ENCODE data around the gene TIPIN.

TIPIN gene

DNA sequence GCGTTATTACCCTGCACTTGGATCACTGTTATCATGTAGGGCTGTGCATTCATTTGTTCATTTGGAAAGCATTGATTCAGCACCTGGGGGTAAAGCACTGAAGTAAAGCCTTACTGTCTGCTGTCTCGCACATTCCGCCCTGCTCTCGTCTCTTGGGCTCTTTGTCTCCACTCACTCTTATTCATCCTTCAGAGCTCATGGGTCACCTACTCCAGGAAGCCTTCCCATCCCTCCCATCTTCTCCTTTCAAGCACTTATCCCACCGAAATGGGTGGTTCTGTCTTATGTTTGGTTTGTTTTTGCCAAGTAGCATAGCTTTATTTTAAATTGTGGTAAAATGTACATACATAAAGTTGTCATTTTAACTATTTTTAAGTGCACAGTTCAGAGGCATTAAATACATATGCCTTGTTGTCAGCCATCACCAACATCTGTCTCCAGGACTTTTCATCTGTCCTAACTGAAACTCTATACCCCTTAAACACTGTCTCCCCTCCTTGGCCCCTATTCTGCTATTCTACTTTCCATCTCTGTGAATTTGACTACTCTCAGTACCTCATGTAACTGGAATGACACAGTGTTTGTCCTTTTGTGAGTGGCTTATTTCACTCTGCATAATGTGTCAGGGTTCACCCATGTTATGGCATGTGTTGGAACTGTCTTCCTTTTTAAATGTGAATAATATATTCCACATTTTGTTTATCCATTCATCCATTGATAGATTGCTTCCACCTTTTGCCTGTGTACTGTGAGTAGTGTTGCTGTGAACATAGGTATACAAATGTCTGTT lies 53.8 kb downstream of the TIPIN start:
- no peak for DNase-seq (ENCODE audit: low spot score)

DNA sequence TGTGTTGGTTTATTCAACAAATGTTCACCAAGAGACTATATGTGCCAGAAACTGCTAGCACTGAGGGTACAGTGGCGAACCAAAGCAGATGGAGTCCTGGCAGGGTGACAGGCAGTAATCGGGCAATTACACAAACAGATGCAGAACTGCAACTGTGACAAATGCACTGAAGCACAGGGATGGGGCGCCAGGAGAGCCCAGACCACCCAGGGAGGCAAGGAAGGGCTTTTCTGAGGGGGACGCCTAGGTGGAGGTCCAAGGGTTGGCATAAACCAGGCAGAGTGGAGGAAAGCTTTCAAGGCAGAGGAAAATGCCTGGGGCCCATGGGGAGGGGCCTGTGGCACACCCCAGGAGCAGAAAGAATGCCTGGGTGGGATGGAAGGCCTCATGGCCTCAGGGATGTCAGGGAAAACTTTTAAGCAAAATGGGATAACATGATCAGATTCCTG lies 57.7 kb downstream of the TIPIN start:
- no peak for DNase-seq (ENCODE audit: low spot score)

DNA sequence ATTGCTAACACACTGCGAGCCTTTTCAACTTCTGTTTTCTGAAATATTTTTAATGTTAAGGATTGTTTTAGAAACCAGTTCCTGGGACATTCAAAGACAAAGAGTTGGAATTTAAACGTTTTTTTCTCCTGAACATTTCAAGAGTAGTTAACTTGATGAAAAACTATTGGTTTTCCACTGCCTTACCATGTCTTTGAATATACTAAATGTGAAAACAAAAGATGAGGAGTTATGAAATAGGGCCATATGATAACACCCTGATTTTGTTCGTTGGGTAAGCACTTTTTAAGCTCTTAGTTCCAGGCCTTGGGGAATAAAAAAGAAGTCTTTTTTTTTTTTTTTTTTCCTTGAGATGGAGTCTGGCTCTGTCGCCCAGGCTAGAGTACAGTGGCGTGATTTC lies 60.3 kb downstream of the TIPIN start:
- no peak for DNase-seq (ENCODE audit: low spot score)

DNA sequence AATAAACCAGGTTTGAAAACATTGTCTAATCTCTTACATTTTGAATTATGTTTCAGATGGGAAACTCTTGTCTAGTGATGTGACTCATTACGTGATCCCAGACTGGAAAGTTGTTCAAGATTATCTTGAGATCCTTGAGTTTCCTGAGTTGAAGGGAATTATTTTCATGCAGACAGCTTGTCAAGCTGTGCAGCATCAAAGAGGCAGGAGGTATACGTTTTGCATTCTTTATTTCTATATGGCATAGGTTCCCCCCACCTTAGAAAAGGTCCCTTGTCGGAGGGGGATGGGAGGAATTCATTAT lies 61.6 kb downstream of the TIPIN start:
- DNase-seq (ENCODE audit: low spot score): no peak

DNA sequence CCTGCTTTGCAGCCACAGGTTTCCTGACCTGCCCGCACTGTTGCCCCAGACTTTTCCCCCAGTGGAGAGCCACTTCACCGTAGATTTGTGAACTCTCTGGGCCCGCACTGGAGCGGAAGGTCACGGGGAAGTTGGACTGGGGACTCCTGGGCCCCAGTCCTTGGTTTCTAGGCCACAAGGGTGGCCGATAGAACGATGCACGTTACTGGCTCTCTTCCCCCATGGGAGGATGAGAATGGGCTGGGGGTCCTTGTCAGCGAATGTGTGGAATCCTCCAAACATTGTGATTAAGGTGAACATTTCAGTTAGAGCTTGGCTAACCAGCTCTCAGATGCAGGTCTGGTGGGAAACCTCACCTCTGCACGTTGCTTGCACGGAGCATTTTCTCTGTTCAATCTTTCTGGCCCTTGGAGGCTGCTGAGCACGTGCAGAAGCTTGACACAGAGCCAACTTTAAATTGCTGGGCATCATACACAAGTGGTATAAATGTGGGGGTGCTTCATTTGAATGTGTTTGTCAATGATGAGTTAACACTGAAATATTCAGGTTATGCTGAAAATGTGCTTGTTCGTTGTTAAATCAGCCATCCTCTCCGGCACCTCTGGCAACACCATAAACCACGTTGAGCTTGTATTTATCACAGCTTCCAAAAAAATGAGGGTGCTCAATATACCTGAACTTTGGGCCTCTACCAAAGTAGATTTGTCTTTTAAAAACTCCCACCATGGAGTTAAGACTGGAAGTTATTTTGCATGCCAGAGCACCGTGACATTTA lies 62.1 kb downstream of the TIPIN start:
- DNase-seq (ENCODE audit: low spot score): peak; percentile 81

DNA sequence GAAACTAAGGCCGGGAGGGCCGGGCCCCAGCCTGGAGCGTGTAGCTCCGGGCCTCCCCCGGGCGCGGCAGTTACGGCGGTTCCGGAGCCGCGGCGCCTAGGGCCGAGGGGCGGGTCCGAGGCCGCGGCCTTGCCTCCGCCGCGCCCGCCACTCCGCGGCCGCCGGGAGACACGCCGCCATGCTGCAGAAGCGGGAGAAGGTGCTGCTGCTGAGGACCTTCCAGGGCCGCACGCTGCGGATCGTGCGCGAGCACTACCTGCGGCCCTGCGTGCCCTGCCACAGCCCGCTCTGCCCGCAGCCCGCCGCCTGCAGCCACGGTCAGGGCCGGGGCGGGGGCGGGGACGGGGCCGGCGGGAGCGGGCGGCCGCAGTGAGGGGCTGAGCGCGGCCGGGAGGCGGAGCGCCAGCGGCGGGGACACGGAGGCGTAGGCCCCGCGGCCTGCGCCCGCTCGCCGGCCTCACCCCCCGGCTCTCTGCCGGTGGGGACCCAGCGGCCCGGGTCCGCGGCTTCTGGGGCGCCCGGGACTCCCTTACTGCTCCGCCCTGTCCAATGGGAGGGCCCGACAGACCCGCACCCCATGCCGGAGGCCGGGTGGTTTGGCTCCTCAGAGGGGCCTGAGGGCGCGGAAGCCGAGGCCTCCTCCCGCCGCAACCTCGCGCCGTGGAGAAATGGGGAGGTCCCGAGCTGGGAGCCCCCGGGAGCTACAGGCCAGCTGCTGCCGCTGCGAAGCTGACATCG lies 62.9 kb downstream of the TIPIN start, which contains the start of gene DIS3L:
DIS3L (plus strand) TSS at position 150 of the 738 bp plus-strand sequence; CDS start at position 179, 29 bp downstream.
- DNase-seq (ENCODE audit: low spot score): peak; percentile 75

DNA sequence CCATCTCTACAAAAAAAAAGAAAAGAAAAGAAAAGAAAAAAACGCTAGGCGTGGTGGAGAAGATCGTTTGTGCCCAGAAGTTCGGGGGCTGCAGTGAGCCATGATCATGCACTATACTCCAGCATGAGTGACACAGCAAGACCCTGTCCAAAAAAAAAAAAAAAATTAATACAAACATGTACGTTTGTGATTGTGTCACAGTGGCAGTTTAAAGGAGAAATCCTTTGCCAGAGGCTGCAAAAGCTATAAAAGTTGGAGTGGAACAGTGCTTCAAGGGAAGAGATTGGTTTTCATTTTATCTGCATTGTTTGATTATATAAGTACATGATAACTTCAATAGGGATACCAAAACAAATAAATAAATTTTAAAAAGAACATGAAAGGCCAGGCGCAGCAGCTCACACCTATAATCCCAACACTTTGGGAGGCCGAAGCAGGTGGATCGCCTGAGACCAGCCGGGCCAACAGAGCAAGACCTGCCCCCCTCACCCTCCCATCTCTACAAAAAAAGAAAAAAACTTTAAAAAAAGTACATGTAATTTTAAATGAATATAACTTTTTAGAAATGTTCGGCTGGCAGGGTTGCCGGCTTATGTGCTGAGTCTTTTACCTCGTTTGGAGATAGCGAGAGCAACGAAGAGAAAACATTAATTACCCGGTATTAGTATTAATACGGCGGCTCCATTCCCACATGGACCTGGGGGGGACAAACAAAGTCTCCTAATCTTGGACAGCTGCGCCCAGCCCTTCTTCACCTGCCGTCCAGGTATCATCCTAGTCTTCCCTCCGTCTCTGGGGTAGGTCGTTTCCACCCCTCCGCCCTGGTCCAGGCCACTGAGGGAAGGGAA lies 63.7 kb downstream of the TIPIN start:
- DNase-seq (ENCODE audit: low spot score): peak; percentile 2

DNA sequence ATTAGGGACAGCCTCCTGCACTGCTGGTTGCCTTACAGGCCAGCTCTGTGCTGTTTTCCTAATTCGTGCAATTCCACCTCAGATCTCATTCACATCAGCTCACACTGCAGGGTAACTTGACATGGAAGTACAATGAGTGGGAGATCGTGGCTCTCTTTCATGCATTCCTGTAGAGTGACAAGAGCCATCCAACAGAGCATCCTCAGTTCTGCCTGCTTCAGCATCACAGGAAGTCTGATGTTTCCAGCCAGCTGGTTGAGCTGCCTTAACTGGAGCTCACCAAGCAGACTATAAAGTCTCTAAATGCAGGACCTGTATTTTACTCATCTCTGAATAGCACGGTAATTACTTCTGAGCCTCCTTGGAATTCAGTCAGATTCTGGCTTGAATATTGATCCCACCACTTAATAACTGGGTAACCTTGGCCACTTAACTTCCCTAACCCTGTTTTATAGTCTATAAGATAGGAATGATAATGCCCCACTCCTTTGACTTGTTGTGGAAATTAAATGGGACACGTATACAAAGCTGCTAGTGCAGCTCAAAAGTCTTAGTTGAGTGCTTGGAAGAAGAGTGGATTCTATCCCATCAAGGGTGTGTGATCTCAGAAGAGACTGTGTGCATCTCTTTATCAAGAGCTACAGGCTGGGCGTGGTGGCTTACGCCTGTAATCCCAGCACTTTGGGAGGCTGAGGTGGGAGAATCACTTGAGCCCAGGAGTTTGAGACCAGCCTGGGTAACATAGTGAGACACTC lies 64.5 kb downstream of the TIPIN start:
- DNase-seq (ENCODE audit: low spot score): peak; percentile 35

DNA sequence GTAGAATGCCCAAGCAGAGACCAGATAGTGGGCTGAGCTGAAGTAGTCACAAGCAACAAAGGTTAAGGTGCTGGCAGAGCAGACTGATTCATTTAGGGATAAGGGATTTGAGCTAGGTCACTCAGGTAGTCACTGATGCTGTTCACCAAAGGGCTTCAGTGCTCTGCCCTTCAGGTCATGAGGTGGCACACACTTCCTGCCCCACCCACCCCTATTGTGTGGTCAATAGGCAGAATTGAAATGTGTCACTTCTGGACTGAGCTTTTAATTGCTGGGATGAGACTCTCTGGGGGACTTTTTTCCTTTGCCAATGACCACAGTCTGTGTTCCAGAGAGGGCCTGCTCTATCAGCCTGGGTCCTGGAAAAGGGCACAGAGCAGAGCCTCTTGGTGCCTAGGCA lies 66.0 kb downstream of the TIPIN start:
- peak; percentile 43 for DNase-seq (ENCODE audit: low spot score)

DNA sequence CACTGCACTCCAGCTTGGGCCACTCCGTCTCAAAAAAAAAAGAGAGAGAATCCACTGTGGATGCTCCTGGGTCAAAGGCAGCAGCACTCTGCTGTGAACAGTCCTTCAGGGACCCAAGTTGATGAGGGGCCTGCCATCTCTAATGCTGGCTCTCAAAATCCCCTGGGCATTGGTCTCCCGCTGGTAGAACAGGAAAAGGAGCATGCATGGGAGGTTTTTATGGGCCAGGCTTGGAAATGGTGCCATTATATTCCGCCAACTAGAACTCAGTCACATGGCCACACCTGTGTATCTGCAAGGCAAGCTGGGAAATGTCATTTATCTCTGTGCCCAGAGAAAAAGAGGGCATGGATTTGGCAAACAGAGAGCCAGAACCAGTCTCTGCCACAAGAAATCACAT lies 66.5 kb downstream of the TIPIN start:
- DNase-seq (ENCODE audit: low spot score): no peak

DNA sequence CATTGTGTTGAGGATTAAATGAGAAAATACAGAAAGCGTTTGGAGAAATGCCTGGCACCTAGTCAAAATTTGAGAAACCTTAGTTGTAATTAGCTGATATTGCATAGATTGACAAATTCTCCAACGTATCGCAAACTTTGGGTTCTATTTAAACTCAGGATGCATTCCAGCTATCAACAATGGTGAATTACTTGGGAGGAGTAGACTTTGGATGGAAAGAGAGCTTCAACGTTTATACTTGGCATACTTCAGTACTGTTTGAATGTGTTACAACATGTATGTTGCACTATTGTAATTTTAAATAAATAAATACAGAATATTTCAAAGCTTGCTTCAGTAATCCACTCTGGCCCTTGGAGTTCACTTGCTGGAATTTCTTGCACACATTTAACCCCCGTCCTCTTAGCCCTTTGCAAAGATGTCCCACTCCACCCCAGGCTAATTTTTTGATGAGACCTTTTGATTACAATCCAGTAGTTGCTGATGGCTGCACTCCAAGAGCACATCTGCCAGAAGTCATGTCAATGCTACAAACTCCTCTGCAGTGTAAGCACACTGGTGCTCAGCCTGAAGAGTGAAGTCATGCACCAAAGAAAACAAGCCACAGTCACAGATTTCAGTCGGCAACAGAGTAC lies 67.8 kb downstream of the TIPIN start:
- no peak for DNase-seq (ENCODE audit: low spot score)

DNA sequence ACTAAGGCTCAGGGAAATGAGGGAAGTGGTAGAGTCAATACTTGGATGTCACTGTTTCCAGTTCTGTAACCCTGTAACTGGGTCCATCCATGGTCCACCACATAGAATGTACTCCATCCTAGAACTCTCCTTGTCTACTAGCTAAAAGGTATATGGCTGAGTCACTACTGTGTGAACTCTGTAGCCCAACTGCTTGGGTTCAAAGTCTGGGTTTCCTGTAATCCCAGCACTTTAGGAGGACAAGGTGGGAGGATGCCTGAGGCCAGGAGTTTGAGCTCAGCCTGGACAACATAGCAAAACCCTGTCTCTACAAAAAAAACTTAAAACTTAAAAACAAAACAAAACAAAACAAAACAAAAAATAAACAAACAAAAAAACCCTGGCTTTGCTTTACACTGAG lies 68.4 kb downstream of the TIPIN start:
- DNase-seq (ENCODE audit: low spot score): no peak

DNA sequence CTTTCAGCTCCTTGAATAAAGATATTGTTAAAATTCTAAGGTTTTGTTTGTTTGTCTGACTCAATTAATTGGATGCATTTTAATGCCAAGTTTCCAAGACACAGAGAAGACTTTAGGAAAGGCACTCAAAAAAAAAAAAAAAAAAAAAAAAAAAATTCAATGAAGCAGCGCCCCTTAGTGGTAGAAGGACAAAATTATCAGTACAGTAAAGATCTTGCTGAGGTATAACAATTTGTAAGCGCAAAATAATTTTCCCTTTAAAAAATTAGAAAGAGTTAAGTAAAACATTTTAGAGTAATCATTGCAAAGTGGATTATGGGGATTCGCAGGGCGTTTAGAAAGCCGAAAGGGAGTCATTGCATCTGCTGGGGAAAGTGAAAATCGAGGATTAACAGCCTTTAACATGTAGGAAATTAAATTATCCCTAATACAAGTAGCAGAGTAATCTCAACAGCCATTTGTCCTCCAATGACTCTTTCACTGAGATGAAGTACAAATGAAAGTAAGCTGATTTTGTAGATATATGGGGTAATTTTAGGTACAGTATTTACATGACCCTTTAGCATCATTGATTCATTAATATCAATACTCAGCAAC lies 68.9 kb downstream of the TIPIN start:
- peak; percentile 56 for DNase-seq (ENCODE audit: low spot score)

All from kidney tubule cell (primary cell).